Epithelial cell of proximal tubule (primary cell): ENCODE results near the gene HYAL1. TPM values are rescaled to one million over a fixed set of nuclear protein-coding genes. Genes with fewer than 3 reads are reported as not detected.
"Not testable (repeated sequence)": the region's sequence is repeated elsewhere in the genome, so short reads cannot be mapped to it uniquely, and the experiment has no call there.

Experiments used
- DNase-seq: peaks from one replicate; pipeline ENCODE4 v3.0.0-alpha.2; 2011; ENCODE audit warnings: low read depth
- H3K4me3 ChIP-seq: 2 replicates; pipeline ENCODE4 v1.5.1; 2011; ENCODE audit warnings: low read depth, mild to moderate bottlenecking, low read length
- CTCF ChIP-seq: conservative IDR thresholded peaks from 2 replicates; pipeline ENCODE4 v1.5.1; 2012; ENCODE audit warnings: low read depth, mild to moderate bottlenecking, low read length
- total RNA-seq: library from RNA; depleted of rRNA; stranded (reverse); fragments of >200 nt; gene quantifications from 2 replicates; pipeline ENCODE4 v1.2.3, GENCODE V29; 2015

Gene HYAL1
- total RNA-seq, 1 donor from 2014 or later: 1.3 TPM

GRCh38 chr3:50286322-50287227 lies 16.8 kb downstream of the HYAL1 start:
- TF ChIP-seq CTCF: no peak
- DNase-seq: no peak
- H3K4me3 ChIP-seq: no peak overlapping the region

- DNase-seq, H3K4me3 ChIP-seq: not testable (repeated sequence)
These were observed 19.3 kb downstream of the HYAL1 start for GRCh38 chr3:50284121-50284520.

GRCh38 chr3:50279255-50280016 lies 23.9 kb downstream of the HYAL1 start:
- no peak for TF ChIP-seq CTCF
- DNase-seq: no peak
- H3K4me3 ChIP-seq: no peak overlapping the region

GRCh38 chr3:50278880-50279224 lies 24.5 kb downstream of the HYAL1 start, which contains the start of gene LSMEM2:
TSS of gene LSMEM2 (plus strand) at chr3:50279087. CDS start at chr3:50279114, 27 bp downstream.
- TF ChIP-seq CTCF: no peak
- DNase-seq: no peak
- H3K4me3 ChIP-seq: no peak within 1 kb of the TSS

- no peak for TF ChIP-seq CTCF
- H3K4me3 ChIP-seq: no peak overlapping the region
- no peak for DNase-seq
These were observed 25.1 kb downstream of the HYAL1 start for GRCh38 chr3:50278123-50278879.

GRCh38 chr3:50276762-50277101 lies 26.6 kb downstream of the HYAL1 start:
- no peak overlapping the region for H3K4me3 ChIP-seq
- DNase-seq: no peak
- TF ChIP-seq CTCF: no peak
